HL-60 (cell line): Measurements from ENCODE around the gene LIN37.

Source experiments
- DNase-seq, 2 experiments: peaks; one replicate each; pipeline ENCODE4 v3.0.0-alpha.2; 2010 to 2020; ENCODE audit warnings: low read depth in 1 of 2, low spot score in 1 of 2
- H3K27ac ChIP-seq: fragments of 250-450 bp; sonication (Bioruptor Pico); replicated peaks from 2 replicates; pipeline ENCODE4 v1.5.1; 2020; ENCODE audit warnings: mild to moderate bottlenecking, moderate library complexity
- H3K27me3 ChIP-seq: fragments of 250-450 bp; sonication (Bioruptor Pico); 2 replicates; pipeline ENCODE4 v1.5.1; 2021; ENCODE audit warnings: mild to moderate bottlenecking, moderate library complexity; ENCODE audit not compliant: insufficient read depth, poor library complexity, severe bottlenecking
- H3K4me3 ChIP-seq: replicated peaks from 2 replicates; pipeline ENCODE4 v1.5.1; 2011; ENCODE audit warnings: mild to moderate bottlenecking, control low read depth, low read length; ENCODE audit not compliant: insufficient read depth
- CTCF ChIP-seq: IDR thresholded peaks from one replicate; pipeline ENCODE4 v1.5.1; 2011; ENCODE audit warnings: low read length, control low read depth, inconsistent platforms; ENCODE audit not compliant: insufficient read depth
- GABPA ChIP-seq: IDR thresholded peaks from 2 replicates; pipeline ENCODE4 v1.6.1; 2012; ENCODE audit warnings: low read depth
- POLR2AphosphoS5 ChIP-seq: IDR thresholded peaks from 2 replicates; pipeline ENCODE4 v1.6.1; 2012; ENCODE audit warnings: low read depth
- REST ChIP-seq: IDR thresholded peaks from 2 replicates; pipeline ENCODE4 v1.6.1; 2012; ENCODE audit warnings: low read depth; ENCODE audit not compliant: insufficient replicate concordance
- SPI1 ChIP-seq: IDR thresholded peaks from 2 replicates; pipeline ENCODE4 v1.6.1; 2012; ENCODE audit warnings: low read depth, mild to moderate bottlenecking, borderline replicate concordance

Gene LIN37

DNA sequence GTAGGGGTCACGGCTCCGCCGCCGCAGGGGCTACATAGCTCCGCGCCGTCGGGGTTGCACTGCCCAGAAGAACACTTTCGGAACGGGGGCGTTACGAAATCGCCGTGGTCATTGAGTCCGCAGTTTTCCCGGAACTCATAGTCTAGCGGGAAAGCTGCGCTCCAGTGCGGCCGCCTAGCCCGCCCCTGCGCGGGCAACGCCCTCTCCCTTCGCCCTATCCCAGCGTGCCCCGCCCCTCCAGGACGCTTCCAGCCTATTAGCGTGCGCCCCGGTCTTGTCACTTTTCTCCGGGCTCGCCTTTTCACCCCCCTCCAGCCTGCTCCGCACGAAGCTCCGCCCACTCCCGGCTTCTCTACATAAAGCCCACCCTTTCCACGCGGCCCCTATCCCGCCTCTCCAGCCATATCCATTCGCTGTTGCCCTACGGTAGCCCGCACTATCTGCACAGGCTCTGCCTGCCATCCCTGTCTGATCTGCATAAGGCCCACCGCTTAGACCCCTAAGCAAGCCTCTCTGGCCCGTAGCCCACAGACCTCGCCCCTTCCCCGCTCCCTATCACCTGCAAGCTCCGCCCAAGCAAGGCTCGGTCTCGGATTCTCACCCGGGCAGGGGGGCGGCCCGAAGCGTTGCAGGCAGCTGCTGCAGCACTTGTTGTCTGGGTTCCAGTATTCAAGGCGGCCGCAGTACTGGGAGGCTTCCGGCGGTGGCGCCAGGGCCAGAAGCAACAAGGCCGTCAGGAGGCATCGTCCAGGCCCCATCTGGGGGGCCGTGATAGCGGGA, 7.8 kb upstream of the LIN37 start:
- TF ChIP-seq SPI1 (no peak; the same call in 1 of the 2 replicates), POLR2AphosphoS5 (peak; percentile 53; the same call in 1 of the 2 replicates), CTCF (peak; percentile 4), GABPA (peak; percentile 60), REST (no peak)
- H3K27ac ChIP-seq: peak overlapping the region; percentile 71
- no peaks in the 10 kb centered on the region for H3K27me3 ChIP-seq
- DNase-seq: peak; percentile 97 to 98
- peak overlapping the region; percentile 63 for H3K4me3 ChIP-seq

- peak overlapping the region; percentile 71 for H3K27ac ChIP-seq
- no peak for DNase-seq
These were observed 7.2 kb upstream of the LIN37 start for GRCh38 chr19:35741203-35741515.

More at GRCh38 chr19:35741203-35741515, 7.2 kb upstream of the LIN37 start:
- no peak for TF ChIP-seq CTCF
- TF ChIP-seq GABPA: 0 out of 2 replicates have a peak, but pooled peaks have one; percentile 4
- TF ChIP-seq SPI1: no peak
- TF ChIP-seq REST: no peak
- no peak for TF ChIP-seq POLR2AphosphoS5
- Histone ChIP-seq H3K27me3 (no peaks in the 10 kb centered on the region), H3K4me3 (peak overlapping the region; percentile 63)
